Heart left ventricle (tissue), 16 donors: ENCODE measurements around the gene MED29. TPM values are rescaled to one million over a fixed set of nuclear protein-coding genes. Genes with fewer than 3 reads are reported as not detected.

Source experiments
- ATAC-seq, 4 donors: fragments of 200-7000 bp; cut with Tn5 transposase; one replicate each; pipeline ENCODE4 v1.9.1; 2020 to 2022; ENCODE audit warnings: moderate library complexity in 4 of 4, mild to moderate bottlenecking in 3 of 4, moderate number of reproducible peaks in 1 of 4
- DNase-seq, 5 donors: peaks; one replicate each; pipeline ENCODE4 v3.0.0-alpha.2; 2020
- H3K27ac ChIP-seq, 12 donors: fragments of 200-600 bp; sonication (generic) in 4 of 12; one replicate each; pipeline versions ENCODE4 v1.5.0 to v1.8.0; 2016 to 2022; ENCODE audit warnings: mild to moderate bottlenecking in 2 of 12
- H3K27me3 ChIP-seq, 9 donors: fragments of 200-600 bp; sonication (generic) in 2 of 9; one replicate each; pipeline versions ENCODE4 v1.5.1 to v1.8.0; 2016 to 2022; ENCODE audit warnings: mild to moderate bottlenecking in 3 of 9
- H3K36me3 ChIP-seq, 9 donors: fragments of 200-600 bp; sonication (generic) in 2 of 9; one replicate each; pipeline versions ENCODE4 v1.5.0 to v1.8.0; 2018 to 2022; ENCODE audit warnings: mild to moderate bottlenecking in 2 of 9
- H3K4me1 ChIP-seq, 12 donors: fragments of 200-600 bp; sonication (generic) in 4 of 12; one replicate each; pipeline versions ENCODE4 v1.5.0 to v1.8.0; 2016 to 2022; ENCODE audit warnings: mild to moderate bottlenecking in 3 of 12
- H3K4me3 ChIP-seq, 12 donors: fragments of 200-600 bp; sonication (generic) in 4 of 12; one replicate each; pipeline versions ENCODE4 v1.5.0 to v1.8.0; 2017 to 2022; ENCODE audit warnings: mild to moderate bottlenecking in 9 of 12, moderate library complexity in 4 of 12
- H3K9me3 ChIP-seq, 12 donors: fragments of 200-600 bp; sonication (generic) in 4 of 12; one replicate each; pipeline versions ENCODE4 v1.5.0 to v1.8.0; 2016 to 2022; ENCODE audit warnings: mild to moderate bottlenecking in 1 of 12
- CTCF ChIP-seq, 12 donors: fragments of 200-600 bp; sonication (generic) in 4 of 12; IDR thresholded peaks; one replicate each; pipeline versions ENCODE4 v1.5.0 to v1.8.0; 2018 to 2022; ENCODE audit warnings: antibody characterized with exemption in 12 of 12, mild to moderate bottlenecking in 5 of 12
- POLR2A ChIP-seq, 2 donors: fragments of 450-650 bp; IDR thresholded peaks; one replicate each; pipeline ENCODE4 v1.6.1; 2017; ENCODE audit warnings: antibody characterized with exemption in 2 of 2, mild to moderate bottlenecking in 2 of 2, moderate library complexity in 2 of 2
- WGBS, 4 donors: extraction: QIAGEN DNeasy Blood & Tissue Kit in 2 of 4; methylation state at CpG; one replicate each; pipeline versions ENCODE4 v1.1.5 to v1.1.7; 2013 to 2018; 5-methylcytosine and 5-hydroxymethylcytosine counted together
- intact Hi-C, 10 donors: fragments of 100-400 bp; cut with DNase I; formaldehyde crosslinking; loops; one replicate each; pipeline versions ENCODE4 v1.11.1 to v1.14.2; 2022
- microRNA-seq, 4 donors: library from miRNA; unstranded; fragments of <30 nt; microRNA quantifications; one replicate each; pipeline versions ENCODE4 to v1.2.0, GENCODE V29; 2017 to 2020
- polyA plus RNA-seq, 2 donors: library from polyadenylated mRNA; stranded (reverse); fragments of 200-250 nt; gene quantifications; one replicate each; pipeline ENCODE4 v1.2.3, GENCODE V29; 2013
- total RNA-seq, 9 donors: library from RNA; depleted of rRNA in 2 of 9; stranded (reverse); fragments of >200 nt in 2 of 9; fragmentation: NEBNext Ultra II Directional in 3 of 9; extraction: Animal tissue kit (Norgen Biotek cat#: 25700) in 3 of 9; gene quantifications; one replicate each; pipeline versions ENCODE4 v1.1.0 to v1.2.4, GENCODE V29; 2016 to 2023
- donor health status: ischemic (EF 13 %, LVEDD 7.1; RV severe dilation, severe dysfunction).
- donor health status: healthy with polysubstance abuse.
- donor health status: DM: no; HTN: yes; CAD: no.
- donor health status: DM: no; HTN: no; CAD: no.
- donor health status: ischemic (EF 25% LVEDD 6.9; RV normal size, moderate dysfunction).
- donor health status: ischemic (EF 25% LVEDD 5.7; RV mildly dilated, moderate dysfunction).
- donor health status: healthy.
- donor health status: DM: yes; HTN: yes; CAD: no.
- donor health status: ischemic (EF 35%, LVEDD 5.7; RV mildly dilated, moderate dysfunction).
- donor health status: nonischemic (EF 11% LVEDD 7.7; RV severe dilation, severe dysfunction).
- donor health status: DM: yes; HTN: yes; CAD: no.
- donor health status: PGD.
- donor health status: ischemic (EF 29% LVEDD 5.4; RV normal size, mild dysfunction).
- donor health status: nonischemic (EF 23%, LVEDD 6.1; RV moderate dilation, normal function).

MED29 gene
- total and polyA plus RNA-seq, 11 donors, result 26.3 to 53.0 (median 34.1) TPM

GRCh38 chr19:39448271-39448670, 57.1 kb downstream of the MED29 start:
- no peak for ATAC-seq
- 65 to 79% (median 72%) methylated on average over 3 of the region's 3 CpGs for WGBS, 4 donors
- intact Hi-C loops, result loop anchor here in 5 of 10 donors (5.0 to 10.0 kb wide), 3 partner anchors 53 to 87 kb away; partner anchors contain the start of genes EID2B (in 3 of the 5), MED29 (in 2 of the 5) and PAF1 (in 2 of the 5)

GRCh38 chr19:39449116-39449797, 58.1 kb downstream of the MED29 start:
- peaks cover 8 to 55% (median 37%) of the 10 kb centered on the region in 12 donors for H3K4me1 ChIP-seq
- H3K4me3 ChIP-seq, result no peak overlapping the region
- DNase-seq (no peak), ATAC-seq (no peak)
- H3K27ac ChIP-seq, result no peak overlapping the region
- intact Hi-C loops, result loop anchor here in 5 of 10 donors (5.0 to 10.0 kb wide), 3 partner anchors 54 to 86 kb away; partner anchors contain the start of genes EID2B (in 3 of the 5), MED29 (in 2 of the 5) and PAF1 (in 2 of the 5)
- WGBS, 4 donors, result 64 to 71% (median 70%) methylated on average over 8 of the region's 8 CpGs
- no peaks in the 10 kb centered on the region for H3K27me3 ChIP-seq
- TF ChIP-seq POLR2A (IDR thresholded peaks at IDR 0.05) (no peak), CTCF (IDR thresholded peaks at IDR 0.05) (no peak)
- no peaks in the 10 kb centered on the region for H3K9me3 ChIP-seq
- peaks cover 0 to 55% (median 30%) of the 10 kb centered on the region in 9 donors for H3K36me3 ChIP-seq

More at GRCh38 chr19:39448271-39448670, 57.1 kb downstream of the MED29 start:
- no peak overlapping the region for H3K4me3 ChIP-seq
- no peak overlapping the region for H3K27ac ChIP-seq
- no peak for TF ChIP-seq POLR2A (IDR thresholded peaks at IDR 0.05)
- no peak for TF ChIP-seq CTCF (IDR thresholded peaks at IDR 0.05)
- no peaks in the 10 kb centered on the region for H3K27me3 ChIP-seq
- DNase-seq, result no peak
- H3K9me3 ChIP-seq, result no peaks in the 10 kb centered on the region
- peaks cover 8 to 56% (median 40%) of the 10 kb centered on the region in 12 donors for H3K4me1 ChIP-seq
- H3K36me3 ChIP-seq, result peaks cover 0 to 45% (median 20%) of the 10 kb centered on the region in 9 donors

Small RNA genes within 50 kb of the gene (microRNA-seq; reads per million reads assigned to microRNA genes)
- 0 to 0.62 (median 0.10) reads per million in 4 donors for gene MIR4530

Other genes starting within 250 kb of the MED29 start
- under 1 TPM in 1 of 9 donors, not detected in 8; 0.16 TPM for gene NCCRP1, start 194.4 kb upstream of the MED29 start, total RNA-seq
- gene NCCRP1, start 194.4 kb upstream of the MED29 start, polyA plus RNA-seq, result not detected
- under 1 TPM in 1 of 9 donors, not detected in 8; 0.77 TPM for gene SYCN, start 187.1 kb upstream of the MED29 start, total RNA-seq
- gene SYCN, start 187.1 kb upstream of the MED29 start, polyA plus RNA-seq, result not detected
- gene IFNL3, start 146.4 kb upstream of the MED29 start, total RNA-seq, result not detected
- gene IFNL3, start 146.4 kb upstream of the MED29 start, polyA plus RNA-seq, result not detected
- not detected for gene IFNL4, start 142.5 kb upstream of the MED29 start, total RNA-seq
- gene IFNL4, start 142.5 kb upstream of the MED29 start, polyA plus RNA-seq, result not detected
- not detected for gene IFNL2, start 123.0 kb upstream of the MED29 start, total RNA-seq
- gene IFNL2, start 123.0 kb upstream of the MED29 start, polyA plus RNA-seq, result not detected
- not detected for gene IFNL1, start 95.0 kb upstream of the MED29 start, total RNA-seq
- not detected for gene IFNL1, start 95.0 kb upstream of the MED29 start, polyA plus RNA-seq
- under 1 TPM in 8 of 9 donors, not detected in 1; 0.09 to 0.50 (median 0.28) TPM for gene LRFN1, start 70.5 kb upstream of the MED29 start, total RNA-seq
- gene LRFN1, start 70.5 kb upstream of the MED29 start, polyA plus RNA-seq, result under 1 TPM; 0.14 to 0.34 TPM
- gene GMFG, start 55.3 kb upstream of the MED29 start, total RNA-seq, result 10 to 100 TPM in 8 of 9 donors, 1 to 10 TPM in 1; 6.4 to 93.3 (median 10.8) TPM
- gene GMFG, start 55.3 kb upstream of the MED29 start, polyA plus RNA-seq, result 10 to 100 TPM; 16.8 to 18.7 TPM
- gene SAMD4B, start 49.0 kb upstream of the MED29 start, total RNA-seq, result 100 to 1,000 TPM in 1 of 9 donors, 10 to 100 TPM in 8; 34.9 to 101 (median 52.3) TPM
- 10 to 100 TPM; 62.1 to 78.6 TPM for gene SAMD4B, start 49.0 kb upstream of the MED29 start, polyA plus RNA-seq
- gene PAF1, start 272 bp upstream of the MED29 start, total RNA-seq, result 10 to 100 TPM; 32.8 to 75.7 (median 40.7) TPM
- 10 to 100 TPM; 32.5 to 61.1 TPM for gene PAF1, start 272 bp upstream of the MED29 start, polyA plus RNA-seq
- 100 to 1,000 TPM in 2 of 9 donors, 10 to 100 TPM in 7; 16.1 to 145 (median 51.1) TPM for gene ZFP36, start 15.5 kb downstream of the MED29 start, total RNA-seq
- gene ZFP36, start 15.5 kb downstream of the MED29 start, polyA plus RNA-seq, result 10 to 100 TPM; 45.8 to 65.1 TPM
- 10 to 100 TPM in 8 of 9 donors, 1 to 10 TPM in 1; 9.2 to 38.5 (median 14.6) TPM for gene PLEKHG2, start 21.3 kb downstream of the MED29 start, total RNA-seq
- 10 to 100 TPM in 1 of 2 donors, 1 to 10 TPM in 1; 8.9 to 11.7 TPM for gene PLEKHG2, start 21.3 kb downstream of the MED29 start, polyA plus RNA-seq
- gene RPS16, start 44.6 kb downstream of the MED29 start, total RNA-seq, result 1,000 to 10,000 TPM in 7 of 9 donors, 100 to 1,000 TPM in 2; 617 to 1,566 (median 1,374) TPM
- 1,000 to 10,000 TPM; 1,266 to 2,656 TPM for gene RPS16, start 44.6 kb downstream of the MED29 start, polyA plus RNA-seq
- 100 to 1,000 TPM in 1 of 9 donors, 10 to 100 TPM in 8; 64.2 to 113 (median 81.7) TPM for gene SUPT5H, start 54.2 kb downstream of the MED29 start, total RNA-seq
- gene SUPT5H, start 54.2 kb downstream of the MED29 start, polyA plus RNA-seq, result 100 to 1,000 TPM in 1 of 2 donors, 10 to 100 TPM in 1; 63.8 to 112 TPM
- 10 to 100 TPM; 66.0 to 91.3 (median 77.3) TPM for gene TIMM50, start 89.5 kb downstream of the MED29 start, total RNA-seq
- 100 to 1,000 TPM; 103 to 106 TPM for gene TIMM50, start 89.5 kb downstream of the MED29 start, polyA plus RNA-seq
- not detected for gene DLL3, start 107.6 kb downstream of the MED29 start, total RNA-seq
- not detected for gene DLL3, start 107.6 kb downstream of the MED29 start, polyA plus RNA-seq
- not detected for gene SELENOV, start 123.8 kb downstream of the MED29 start, total RNA-seq
- gene SELENOV, start 123.8 kb downstream of the MED29 start, polyA plus RNA-seq, result not detected
- 1 to 10 TPM; 1.1 to 5.1 (median 2.9) TPM for gene EID2B, start 141.5 kb downstream of the MED29 start, total RNA-seq
- 1 to 10 TPM; 1.4 to 2.2 TPM for gene EID2B, start 141.5 kb downstream of the MED29 start, polyA plus RNA-seq
- gene EID2, start 148.8 kb downstream of the MED29 start, total RNA-seq, result 10 to 100 TPM in 7 of 9 donors, 1 to 10 TPM in 2; 7.1 to 14.6 (median 12.6) TPM
- 10 to 100 TPM; 12.9 to 16.5 TPM for gene EID2, start 148.8 kb downstream of the MED29 start, polyA plus RNA-seq
- not detected for gene LGALS13, start 211.1 kb downstream of the MED29 start, total RNA-seq
- not detected for gene LGALS13, start 211.1 kb downstream of the MED29 start, polyA plus RNA-seq